HEK293 (cell line): ENCODE data around the gene POGZ.

Experiments used
- CTCF ChIA-PET: fragments of 350-600 bp; formaldehyde crosslinking; extraction: SDS; loops from one replicate; lab custom pipeline; 2021; ENCODE audit warnings: antibody characterized with exemption; lab: Yijun Ruan, JAX
- POLR2A ChIA-PET: fragments of 300-600 bp; formaldehyde crosslinking; extraction: SDS; loops from one replicate; lab custom pipeline; 2020; ENCODE audit warnings: antibody characterized with exemption, inconsistent platforms; lab: Yijun Ruan, JAX
- H3K27ac ChIP-seq: fragments of 200-500 bp; sonication (Bioruptor generic); 2 replicates; pipeline ENCODE4 v1.5.1; 2014; ENCODE audit warnings: low read depth, low read length, control low read depth, inconsistent platforms; ENCODE audit errors: extremely low read depth
- H3K36me3 ChIP-seq, 2 experiments: fragments of 200-500 bp in 1 of 2; sonication (Bioruptor generic) in 1 of 2; 1 replicate in 1 of 2; 2 replicates in 1 of 2; pipeline ENCODE4 v1.5.1; 2014 to 2017; ENCODE audit warnings: inconsistent platforms in 2 of 2, low read length in 2 of 2; ENCODE audit not compliant: control insufficient read depth in 2 of 2, insufficient read depth in 1 of 2
- H3K4me1 ChIP-seq: fragments of 200-500 bp; sonication (Bioruptor generic); 2 replicates; pipeline ENCODE4 v1.5.1; 2014; ENCODE audit warnings: mild to moderate bottlenecking, low read length, inconsistent platforms; ENCODE audit not compliant: control insufficient read depth, insufficient read depth
- H3K4me3 ChIP-seq: 2 replicates; pipeline ENCODE4 v1.5.1; 2011; ENCODE audit warnings: low read depth, mild to moderate bottlenecking, control low read depth, low read length, moderate library complexity
- H3K9me3 ChIP-seq: fragments of 200-500 bp; sonication (Bioruptor generic); 2 replicates; pipeline ENCODE4 v1.5.1; 2014; ENCODE audit warnings: low read depth, low read length, inconsistent platforms; ENCODE audit not compliant: control insufficient read depth, insufficient read depth
- ELK4 ChIP-seq: IDR thresholded peaks from 2 replicates; pipeline ENCODE4 v1.6.1; 2011; ENCODE audit warnings: mild to moderate bottlenecking, low read depth, low read length, borderline replicate concordance
- HOXC10 ChIP-seq: sonication (generic); formaldehyde crosslinking; IDR thresholded peaks from 2 replicates; pipeline ENCODE4 v1.8.1; 2023; ENCODE audit warnings: mild to moderate bottlenecking, missing genetic modification reagents
- KLF16 ChIP-seq: fragments of 450-650 bp; formaldehyde crosslinking; IDR thresholded peaks from 2 replicates; pipeline ENCODE4 v1.5.1; 2017; ENCODE audit warnings: missing biosample characterization, missing genetic modification characterization
- KLF8 ChIP-seq: fragments of 450-650 bp; formaldehyde crosslinking; IDR thresholded peaks from 2 replicates; pipeline ENCODE4 v1.5.1; 2016; ENCODE audit warnings: missing biosample characterization, missing genetic modification characterization
- PATZ1 ChIP-seq: fragments of 450-650 bp; formaldehyde crosslinking; IDR thresholded peaks from 2 replicates; pipeline ENCODE4 v1.5.1; 2016; ENCODE audit warnings: missing biosample characterization, missing genetic modification characterization
- RBAK ChIP-seq: fragments of 450-650 bp; formaldehyde crosslinking; IDR thresholded peaks from 2 replicates; pipeline ENCODE4 v1.5.1; 2016; ENCODE audit warnings: missing biosample characterization, missing genetic modification characterization
- SP7 ChIP-seq: fragments of 450-650 bp; formaldehyde crosslinking; IDR thresholded peaks from 2 replicates; pipeline ENCODE4 v1.5.1; 2016; ENCODE audit warnings: missing biosample characterization, missing genetic modification characterization
- TCF7L2 ChIP-seq: IDR thresholded peaks from 2 replicates; pipeline ENCODE4 v1.6.1; 2011; ENCODE audit warnings: low read depth, mild to moderate bottlenecking, inconsistent platforms, low read length, moderate library complexity, borderline replicate concordance
- TRIM28 ChIP-seq: IDR thresholded peaks from 2 replicates; pipeline ENCODE4 v1.6.1; 2011; ENCODE audit warnings: low read length, control low read depth, borderline replicate concordance
- YY2 ChIP-seq: fragments of 450-650 bp; formaldehyde crosslinking; IDR thresholded peaks from 2 replicates; pipeline ENCODE4 v1.5.1; 2016; ENCODE audit warnings: missing biosample characterization, missing genetic modification characterization
- ZBTB1 ChIP-seq: fragments of 450-650 bp; formaldehyde crosslinking; IDR thresholded peaks from 2 replicates; pipeline ENCODE4 v1.5.1; 2016; ENCODE audit warnings: missing biosample characterization, missing genetic modification characterization
- ZBTB49 ChIP-seq: fragments of 450-650 bp; formaldehyde crosslinking; IDR thresholded peaks from 2 replicates; pipeline ENCODE4 v1.5.1; 2016; ENCODE audit warnings: missing biosample characterization, missing genetic modification characterization, low read depth
- ZFP69B ChIP-seq: fragments of 450-650 bp; formaldehyde crosslinking; IDR thresholded peaks from 2 replicates; pipeline ENCODE4 v1.5.1; 2016; ENCODE audit warnings: missing biosample characterization, missing genetic modification characterization
- ZNF10 ChIP-seq: fragments of 450-650 bp; formaldehyde crosslinking; IDR thresholded peaks from 2 replicates; pipeline ENCODE4 v1.5.1; 2017; ENCODE audit warnings: missing biosample characterization, missing genetic modification characterization
- ZNF112 ChIP-seq: fragments of 450-650 bp; formaldehyde crosslinking; IDR thresholded peaks from 2 replicates; pipeline ENCODE4 v1.5.0; 2017; ENCODE audit warnings: missing biosample characterization, missing genetic modification characterization
- ZNF174 ChIP-seq: fragments of 450-650 bp; formaldehyde crosslinking; IDR thresholded peaks from 2 replicates; pipeline ENCODE4 v1.5.0; 2017; ENCODE audit warnings: missing biosample characterization, mild to moderate bottlenecking, missing genetic modification characterization
- ZNF211 ChIP-seq: fragments of 450-650 bp; formaldehyde crosslinking; IDR thresholded peaks from 2 replicates; pipeline ENCODE4 v1.5.1; 2016; ENCODE audit warnings: low read depth, missing biosample characterization, missing genetic modification characterization
- ZNF324 ChIP-seq: fragments of 450-650 bp; formaldehyde crosslinking; IDR thresholded peaks from 2 replicates; pipeline ENCODE4 v1.5.1; 2016; ENCODE audit warnings: missing biosample characterization, missing genetic modification characterization
- ZNF341 ChIP-seq: fragments of 450-650 bp; formaldehyde crosslinking; IDR thresholded peaks from 2 replicates; pipeline ENCODE4; 2016; ENCODE audit warnings: low read depth, missing biosample characterization, missing genetic modification characterization
- ZNF449 ChIP-seq: fragments of 450-650 bp; formaldehyde crosslinking; IDR thresholded peaks from 2 replicates; pipeline ENCODE4 v1.5.1; 2017; ENCODE audit warnings: missing biosample characterization, mild to moderate bottlenecking, missing genetic modification characterization, moderate library complexity
- ZNF530 ChIP-seq: fragments of 450-650 bp; formaldehyde crosslinking; IDR thresholded peaks from 2 replicates; pipeline ENCODE4 v1.5.1; 2016; ENCODE audit warnings: low read depth, missing biosample characterization, missing genetic modification characterization
- ZNF585B ChIP-seq: fragments of 450-650 bp; formaldehyde crosslinking; IDR thresholded peaks from 2 replicates; pipeline ENCODE4 v1.5.1; 2016; ENCODE audit warnings: missing biosample characterization, missing genetic modification characterization
- ZNF624 ChIP-seq: fragments of 450-650 bp; formaldehyde crosslinking; IDR thresholded peaks from 2 replicates; pipeline ENCODE4 v1.5.1; 2017; ENCODE audit warnings: missing biosample characterization, missing genetic modification characterization
- ZNF629 ChIP-seq: fragments of 450-650 bp; formaldehyde crosslinking; IDR thresholded peaks from 2 replicates; pipeline ENCODE4 v1.5.1; 2017; ENCODE audit warnings: missing biosample characterization, missing genetic modification characterization
- ZNF677 ChIP-seq: fragments of 450-650 bp; IDR thresholded peaks from 2 replicates; pipeline ENCODE4 v1.5.0; 2018; ENCODE audit warnings: missing biosample characterization, mild to moderate bottlenecking, missing genetic modification characterization, moderate library complexity
- ZNF768 ChIP-seq: fragments of 450-650 bp; formaldehyde crosslinking; IDR thresholded peaks from 2 replicates; pipeline ENCODE4 v1.5.1; 2018; ENCODE audit warnings: missing biosample characterization, mild to moderate bottlenecking, missing genetic modification characterization
- ZNF837 ChIP-seq: fragments of 450-650 bp; formaldehyde crosslinking; IDR thresholded peaks from 2 replicates; pipeline ENCODE4 v1.5.1; 2016; ENCODE audit warnings: missing biosample characterization, missing genetic modification characterization
- ZXDB ChIP-seq: fragments of 450-650 bp; formaldehyde crosslinking; IDR thresholded peaks from 2 replicates; pipeline ENCODE4 v1.5.1; 2016; ENCODE audit warnings: missing biosample characterization, missing genetic modification characterization

The POGZ gene

GRCh38 chr1:151408891-151409290 is 50.4 kb downstream of the POGZ start:
- H3K4me3 ChIP-seq = no peak overlapping the region
- H3K9me3 ChIP-seq = no peaks in the 10 kb centered on the region
- TF ChIP-seq ZBTB1 (no peak), YY2 (no peak), SP7 (tag by site-specific recombination) (no peak)
- TF ChIP-seq, all 188 proteins: peak for 0
- ChIA-PET POLR2A (no interaction called here), CTCF (interaction anchor here (1.0 kb wide), 1 partner anchor 68 kb away, joined by 4 read pairs; no protein-coding TSS in a partner anchor)
- peaks cover 50 to 96% of the 10 kb centered on the region in 2 experiments for H3K36me3 ChIP-seq
- H3K27ac ChIP-seq = no peak overlapping the region
- H3K4me1 ChIP-seq = no peaks in the 10 kb centered on the region

GRCh38 chr1:151407304-151407703 is 52.0 kb downstream of the POGZ start:
- Histone ChIP-seq H3K4me1 (no peaks in the 10 kb centered on the region), H3K27ac (no peak overlapping the region), H3K4me3 (no peak overlapping the region), H3K36me3 (peaks cover 44 to 98% of the 10 kb centered on the region in 2 experiments), H3K9me3 (no peaks in the 10 kb centered on the region)
- TF ChIP-seq ZFP69B (no peak), TCF7L2 (no peak), ZNF768 (tag by site-specific recombination) (no peak), ZBTB49 (no peak), KLF16 (tag by site-specific recombination) (no peak), ZNF174 (no peak), ZNF530 (tag by site-specific recombination) (no peak), ZNF629 (tag by site-specific recombination) (no peak), ELK4 (no peak), HOXC10 (CRISPR knock-in tag) (no peak), ZNF624 (tag by site-specific recombination) (no peak), ZNF341 (tag by site-specific recombination) (no peak), KLF8 (tag by site-specific recombination) (no peak), RBAK (tag by site-specific recombination) (no peak), ZNF112 (tag by site-specific recombination) (no peak), ZNF324 (tag by site-specific recombination) (no peak), ZNF585B (tag by site-specific recombination) (no peak), TRIM28 (no peak)
- CTCF ChIA-PET = interaction anchor here (0.6 kb wide), 2 partner anchors 12 to 75 kb away, joined by 3 to 7 read pairs; no protein-coding TSS in a partner anchor
- POLR2A ChIA-PET = no interaction called here

GRCh38 chr1:151406176-151406575 is 53.1 kb downstream of the POGZ start:
- Histone ChIP-seq H3K4me1 (no peaks in the 10 kb centered on the region), H3K9me3 (no peaks in the 10 kb centered on the region), H3K36me3 (peaks cover 42 to 98% of the 10 kb centered on the region in 2 experiments), H3K27ac (no peak overlapping the region), H3K4me3 (no peak overlapping the region)
- ChIA-PET CTCF (interaction anchor here (0.6 to 1.0 kb wide), 3 partner anchors 66 to 307 kb away, joined by 3 to 4 read pairs (median 3); no protein-coding TSS in a partner anchor), POLR2A (interaction anchor here (1.1 kb wide), 1 partner anchor 67 kb away, joined by 4 read pairs; no protein-coding TSS in a partner anchor)
- TF ChIP-seq ZNF677 (tag by site-specific recombination) = no peak
- no peak for TF ChIP-seq ZXDB (tag by site-specific recombination)
- TF ChIP-seq ZNF10 = no peak
- TF ChIP-seq ZNF837 (tag by site-specific recombination) = no peak
- no peak for TF ChIP-seq ZNF449
- no peak for TF ChIP-seq PATZ1 (tag by site-specific recombination)
- no peak for TF ChIP-seq ZNF211
